Astrocyte of the cerebellum (primary cell): ENCODE measurements around the gene SRMS.

Experiments used
- DNase-seq: peaks from one replicate; pipeline ENCODE4 v3.0.0-alpha.2; 2011; ENCODE audit warnings: low read depth
- H3K4me3 ChIP-seq: 2 replicates; pipeline ENCODE4 v1.5.1; 2011; ENCODE audit warnings: mild to moderate bottlenecking, low read depth, low read length, moderate library complexity
- CTCF ChIP-seq: IDR thresholded peaks from 2 replicates; pipeline ENCODE4 v1.5.1; 2012; ENCODE audit warnings: low read length, low read depth, moderate library complexity, mild to moderate bottlenecking; ENCODE audit errors: missing control alignments
- in situ Hi-C: cut with HindIII; loops from 2 replicates; pipeline ENCODE4 v1.10.0; 2017; ENCODE audit warnings: low sequenced_read_pairs

SRMS gene

GRCh38 chr20:63546956-63547724 lies 409 bp downstream of the SRMS start:
- in situ Hi-C loops, result no loop called here
- H3K4me3 ChIP-seq, result no peak overlapping the region
- no peak for TF ChIP-seq CTCF

GRCh38 chr20:63546256-63546955 lies 1.1 kb downstream of the SRMS start:
- TF ChIP-seq CTCF, result no peak
- in situ Hi-C loops, result no loop called here
- no peak overlapping the region for H3K4me3 ChIP-seq
- DNase-seq, result no peak

More at GRCh38 chr20:63546956-63547724, 409 bp downstream of the SRMS start:
- no peak for DNase-seq

- TF ChIP-seq CTCF, result no peak
- no peak for DNase-seq
- H3K4me3 ChIP-seq, result no peak overlapping the region
- in situ Hi-C loops, result no loop called here
Observed at GRCh38 chr20:63545814-63546213, 1.7 kb downstream of the SRMS start.

- H3K4me3 ChIP-seq, result no peak overlapping the region
- no peak for DNase-seq
- TF ChIP-seq CTCF, result no peak
- in situ Hi-C loops, result no loop called here
Observed at GRCh38 chr20:63544958-63545516, 2.5 kb downstream of the SRMS start.

- in situ Hi-C loops, result no loop called here
- DNase-seq, result no peak
- H3K4me3 ChIP-seq, result no peak overlapping the region
- TF ChIP-seq CTCF, result no peak
Observed at GRCh38 chr20:63544241-63544957, 3.1 kb downstream of the SRMS start.

- in situ Hi-C loops, result no loop called here
- DNase-seq, result no peak
- H3K4me3 ChIP-seq, result no peak overlapping the region
- TF ChIP-seq CTCF, result no peak
Observed at GRCh38 chr20:63543733-63544132, 3.8 kb downstream of the SRMS start.
